ENCODE measurements around the gene SYTL4. TPM values are rescaled to one million over a fixed set of nuclear protein-coding genes. Genes with fewer than 3 reads are reported as not detected.

Gene SYTL4
- total and polyA plus RNA-seq, 2 experiments from 2014 or later: 23.9 to 37.5 TPM

DNA sequence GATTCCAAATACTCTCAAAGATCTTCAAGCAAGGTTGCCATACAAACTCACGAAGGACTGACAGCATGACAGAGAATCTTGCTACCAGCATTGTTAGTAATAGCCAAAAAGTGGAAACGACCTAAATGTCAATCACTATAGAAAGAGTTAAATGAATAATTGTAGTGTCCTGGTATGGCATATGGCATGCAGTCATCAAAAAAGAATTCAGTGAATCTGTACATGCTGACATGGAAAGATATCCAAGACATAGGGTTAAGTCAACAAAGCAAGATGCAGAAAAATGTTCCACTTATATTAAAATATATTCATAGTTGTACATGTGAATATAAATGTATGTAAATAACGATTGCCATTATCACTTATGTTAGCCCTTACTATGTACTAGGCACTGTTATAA, 50.3 kb downstream of the SYTL4 start:
- TF ChIP-seq CTCF (IDR thresholded peaks at IDR 0.05; ENCODE audit: low read depth, low read length): no peak
- H3K4me3 ChIP-seq: no peak overlapping the region
- H3K9me3 ChIP-seq (ENCODE audit: low read depth): no peaks in the 10 kb centered on the region
- no peaks in the 10 kb centered on the region for H3K27me3 ChIP-seq
- DNase-seq (ENCODE audit: low read depth in 1 of 2, low spot score in 1 of 2): no peak
- H3K27ac ChIP-seq: peak overlapping the region; percentile 18
- H3K4me1 ChIP-seq (ENCODE audit: low read depth): peaks cover 31% of the 10 kb centered on the region
- H3K36me3 ChIP-seq: no peaks in the 10 kb centered on the region

DNA sequence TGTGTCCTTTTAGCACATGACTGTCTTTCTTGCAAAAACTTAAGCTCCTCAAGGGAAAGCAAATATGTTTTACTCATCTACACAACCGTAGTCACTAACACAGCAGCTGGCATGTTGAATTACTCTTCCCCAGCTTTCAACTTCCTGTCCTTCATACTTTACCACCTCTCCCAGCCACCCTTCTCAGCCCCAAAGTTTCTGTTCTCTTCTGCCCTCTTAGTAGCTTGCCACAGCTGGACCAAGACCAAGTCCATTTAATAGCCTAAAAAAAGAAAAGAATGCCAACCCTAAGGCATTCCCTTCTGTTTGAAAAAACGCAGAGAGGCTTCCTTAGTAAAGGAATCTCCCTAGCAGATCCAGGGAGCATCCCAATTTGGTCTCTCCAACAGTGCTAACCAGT, 51.2 kb downstream of the SYTL4 start:
- Histone ChIP-seq H3K27me3 (no peaks in the 10 kb centered on the region), H3K4me1 (ENCODE audit: low read depth) (peaks cover 31% of the 10 kb centered on the region), H3K4me3 (no peak overlapping the region), H3K36me3 (no peaks in the 10 kb centered on the region), H3K27ac (peak overlapping the region; percentile 18), H3K9me3 (ENCODE audit: low read depth) (no peaks in the 10 kb centered on the region)
- no peak for DNase-seq (ENCODE audit: low read depth in 1 of 2, low spot score in 1 of 2)
- no peak for TF ChIP-seq CTCF (IDR thresholded peaks at IDR 0.05; ENCODE audit: low read depth, low read length)

DNA sequence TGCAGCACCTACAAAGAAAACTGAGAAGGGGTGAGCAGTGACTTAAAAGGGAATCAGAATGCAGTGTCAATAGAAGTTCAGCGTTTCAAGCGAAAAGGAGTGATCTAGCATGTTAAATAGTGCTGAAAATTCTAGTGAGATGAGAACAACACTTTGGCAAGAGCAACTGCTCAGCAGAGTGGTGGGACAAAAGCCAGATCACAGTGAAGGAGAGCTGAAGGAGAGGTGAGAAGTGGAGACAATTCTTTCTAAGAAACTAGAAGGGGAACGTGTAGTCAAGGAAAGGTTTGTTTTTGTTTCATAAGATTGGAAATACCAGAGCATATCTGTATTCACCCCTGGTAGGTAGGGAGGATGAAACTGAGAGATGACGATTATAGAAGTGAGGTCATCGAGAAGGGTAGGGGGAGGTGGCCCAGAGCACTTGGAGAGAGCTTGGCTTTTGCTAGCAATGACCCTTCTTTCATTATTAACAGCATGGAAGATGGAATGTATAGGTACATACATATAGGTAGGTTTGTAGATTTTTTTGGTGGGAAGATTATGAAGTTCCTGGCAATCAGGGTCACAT, 54.2 kb downstream of the SYTL4 start:
- Histone ChIP-seq H3K9me3 (ENCODE audit: low read depth) (no peaks in the 10 kb centered on the region), H3K27me3 (no peaks in the 10 kb centered on the region), H3K27ac (no peak overlapping the region), H3K4me3 (no peak overlapping the region), H3K36me3 (no peaks in the 10 kb centered on the region), H3K4me1 (ENCODE audit: low read depth) (peaks cover 40% of the 10 kb centered on the region)
- TF ChIP-seq CTCF (IDR thresholded peaks at IDR 0.05; ENCODE audit: low read depth, low read length): no peak
- DNase-seq (ENCODE audit: low read depth in 1 of 2, low spot score in 1 of 2): peak in 1 of 2 donors; percentile 68

DNA sequence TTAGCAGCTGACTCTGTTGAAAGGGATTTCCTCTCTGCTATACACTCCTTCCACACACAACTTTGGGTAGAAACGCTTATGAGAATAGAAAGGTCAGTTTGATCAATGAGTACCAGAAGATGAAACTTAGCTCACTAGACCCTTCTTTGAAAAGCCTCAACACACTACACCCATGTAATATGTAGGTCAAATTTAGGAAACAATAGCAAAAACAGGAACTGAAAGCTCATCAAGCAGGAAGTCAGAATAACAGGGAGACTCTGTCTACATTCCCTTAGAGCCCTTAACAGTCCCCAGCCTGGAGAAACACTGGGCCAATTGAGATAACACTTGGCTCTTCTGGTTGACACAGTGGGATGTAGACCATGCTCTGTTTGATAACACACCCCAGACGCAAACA, 57.2 kb downstream of the SYTL4 start:
- H3K27me3 ChIP-seq: no peaks in the 10 kb centered on the region
- no peaks in the 10 kb centered on the region for H3K9me3 ChIP-seq (ENCODE audit: low read depth)
- TF ChIP-seq CTCF (IDR thresholded peaks at IDR 0.05; ENCODE audit: low read depth, low read length): no peak
- no peak overlapping the region for H3K27ac ChIP-seq
- H3K4me3 ChIP-seq: no peak overlapping the region
- no peaks in the 10 kb centered on the region for H3K36me3 ChIP-seq
- H3K4me1 ChIP-seq (ENCODE audit: low read depth): peaks cover 23% of the 10 kb centered on the region
- no peak for DNase-seq (ENCODE audit: low read depth in 1 of 2, low spot score in 1 of 2)

GRCh38 chrX:100673397-100673953, 58.4 kb downstream of the SYTL4 start:
- no peaks in the 10 kb centered on the region for H3K9me3 ChIP-seq (ENCODE audit: low read depth)
- H3K27me3 ChIP-seq: no peaks in the 10 kb centered on the region
- H3K27ac ChIP-seq: no peak overlapping the region
- no peak for TF ChIP-seq CTCF (IDR thresholded peaks at IDR 0.05; ENCODE audit: low read depth, low read length)
- peak in 1 of 2 donors; percentile 79 for DNase-seq (ENCODE audit: low read depth in 1 of 2, low spot score in 1 of 2)
- H3K36me3 ChIP-seq: no peaks in the 10 kb centered on the region
- H3K4me3 ChIP-seq: no peak overlapping the region
- H3K4me1 ChIP-seq (ENCODE audit: low read depth): peaks cover 15% of the 10 kb centered on the region
